Neural progenitor cell (in vitro differentiated cells): ENCODE measurements around the gene CAP2. TPM values are rescaled to one million over a fixed set of nuclear protein-coding genes. Genes with fewer than 3 reads are reported as not detected.

Experiments
- DNase-seq: peaks from one replicate; pipeline ENCODE4 v3.0.0-alpha.2; 2016; ENCODE audit warnings: low spot score
- H2AFZ ChIP-seq: fragments of 200-600 bp; sonication (generic); replicated peaks from 2 replicates; pipeline ENCODE4 v1.6.1; 2016; ENCODE audit warnings: antibody characterized with exemption
- H3F3A ChIP-seq: fragments of 200-600 bp; sonication (generic); 2 replicates; pipeline ENCODE4 v1.6.1; 2016; ENCODE audit warnings: antibody characterized with exemption, low read depth
- H3K27ac ChIP-seq: fragments of 200-600 bp; sonication (generic); 2 replicates; pipeline ENCODE4 v1.5.1; 2016; ENCODE audit warnings: mild to moderate bottlenecking
- H3K27me3 ChIP-seq: fragments of 200-600 bp; sonication (generic); 2 replicates; pipeline ENCODE4 v1.6.1; 2016; ENCODE audit warnings: mild to moderate bottlenecking, moderate library complexity
- H3K36me3 ChIP-seq: fragments of 200-600 bp; sonication (generic); 2 replicates; pipeline ENCODE4 v1.5.1; 2016
- H3K4me1 ChIP-seq: fragments of 200-600 bp; sonication (generic); 2 replicates; pipeline ENCODE4 v1.6.1; 2016; ENCODE audit warnings: mixed run types
- H3K4me2 ChIP-seq: fragments of 200-600 bp; sonication (generic); 2 replicates; pipeline ENCODE4 v1.6.1; 2016
- H3K4me3 ChIP-seq: fragments of 200-600 bp; sonication (generic); 2 replicates; pipeline ENCODE4 v1.5.1; 2016
- H3K79me2 ChIP-seq: fragments of 200-600 bp; sonication (generic); 2 replicates; pipeline ENCODE4 v1.6.1; 2016; ENCODE audit warnings: low read depth
- H3K9ac ChIP-seq: fragments of 200-600 bp; sonication (generic); 2 replicates; pipeline ENCODE4 v1.6.1; 2016
- H3K9me3 ChIP-seq: fragments of 200-600 bp; sonication (generic); 2 replicates; pipeline ENCODE4 v1.5.1; 2016; ENCODE audit warnings: low read depth
- H4K20me1 ChIP-seq: fragments of 200-600 bp; sonication (generic); 2 replicates; pipeline ENCODE4 v1.6.1; 2016; ENCODE audit warnings: low read depth
- H3K27ac Mint-ChIP-seq: 3 replicates; pipeline ENCODE4 v1.8.0; 2021; ENCODE audit warnings: mixed read lengths
- H3K27me3 Mint-ChIP-seq: 2 replicates; pipeline ENCODE4 v1.8.0; 2022; ENCODE audit warnings: low read depth, mild to moderate bottlenecking, inconsistent platforms, moderate library complexity, mixed read lengths; ENCODE audit not compliant: insufficient read depth
- H3K36me3 Mint-ChIP-seq: 3 replicates; pipeline ENCODE4 v1.8.0; 2021; ENCODE audit warnings: mixed read lengths
- H3K4me1 Mint-ChIP-seq: 3 replicates; pipeline ENCODE4 v1.8.0; 2021; ENCODE audit warnings: mixed read lengths
- H3K4me3 Mint-ChIP-seq: 3 replicates; pipeline ENCODE4 v1.8.0; 2021; ENCODE audit warnings: mild to moderate bottlenecking, moderate library complexity, mixed read lengths
- H3K9me3 Mint-ChIP-seq: 3 replicates; pipeline ENCODE4 v1.8.0; 2020; ENCODE audit warnings: mixed read lengths
- EZH2 ChIP-seq: fragments of 200-600 bp; sonication (generic); IDR thresholded peaks from 2 replicates; pipeline ENCODE4 v1.6.1; 2017; ENCODE audit warnings: antibody characterized with exemption, mild to moderate bottlenecking, moderate library complexity
- EZH2phosphoT487 ChIP-seq: fragments of 200-600 bp; sonication (generic); IDR thresholded peaks from 2 replicates; pipeline ENCODE4 v1.6.1; 2017; ENCODE audit warnings: antibody characterized with exemption
- total RNA-seq: library from RNA; depleted of rRNA; stranded (reverse); fragments of >200 nt; gene quantifications from 2 replicates; pipeline ENCODE4 v1.2.3, GENCODE V29; 2015; ENCODE audit warnings: low replicate concordance
- TF ChIP-seq, protein P1 (sequence below): fragments of 200-600 bp; sonication (generic); IDR thresholded peaks from 2 replicates; pipeline ENCODE4 v1.5.1; 2017; ENCODE audit warnings: antibody characterized with exemption, mild to moderate bottlenecking

The CAP2 gene
- total RNA-seq, 1 donor from 2014 or later: 27.4 TPM

DNA sequence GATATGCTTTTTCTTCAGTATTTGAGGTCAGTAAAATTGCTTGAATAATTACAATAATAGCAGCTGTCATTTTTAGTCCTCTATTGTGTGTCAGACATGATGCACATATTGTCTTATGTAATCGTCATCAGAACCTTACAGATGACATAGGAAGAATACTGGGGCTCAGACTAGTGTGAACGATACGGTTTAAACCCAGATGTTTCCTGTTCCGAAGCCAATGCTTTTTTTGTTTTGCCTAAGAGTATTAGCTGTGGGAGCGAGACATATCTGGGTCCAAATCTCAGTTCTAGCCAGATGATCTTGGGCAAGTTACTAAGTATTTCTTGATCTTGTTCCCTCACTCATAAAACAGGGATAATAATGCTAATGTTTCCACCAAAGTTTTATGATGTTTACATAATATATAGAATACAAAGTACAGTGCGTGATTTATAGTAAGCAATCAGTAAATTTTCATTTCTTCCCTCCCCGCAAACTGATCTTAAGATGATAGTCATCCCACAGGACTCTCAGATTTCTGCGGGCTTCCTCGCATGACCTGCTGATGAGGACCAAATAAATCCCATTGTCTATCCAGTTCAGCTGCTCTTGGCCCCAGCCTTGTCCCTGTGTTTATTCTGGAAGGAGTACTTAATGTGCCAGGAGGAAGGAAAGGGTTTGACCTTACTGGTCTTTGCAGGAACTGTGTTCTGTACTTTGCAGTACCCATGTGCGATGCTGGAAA lies 98.2 kb downstream of the CAP2 start:
- H3K9ac ChIP-seq: no peak overlapping the region
- peaks cover 45% of the 10 kb centered on the region for H3K4me1 Mint-ChIP-seq
- no peak overlapping the region for H3K4me3 Mint-ChIP-seq
- no peak overlapping the region for H3K4me3 ChIP-seq
- H3K27me3 Mint-ChIP-seq: peaks cover 2% of the 10 kb centered on the region
- no peak overlapping the region for H2AFZ ChIP-seq
- no peaks in the 10 kb centered on the region for H3K36me3 ChIP-seq
- H3K79me2 ChIP-seq: no peaks in the 10 kb centered on the region
- peaks cover 6% of the 10 kb centered on the region for H3K4me1 ChIP-seq
- no peaks in the 10 kb centered on the region for H3K9me3 ChIP-seq
- no peaks in the 10 kb centered on the region for H3K9me3 Mint-ChIP-seq
- H3F3A ChIP-seq: no peaks in the 10 kb centered on the region
- no peak overlapping the region for H3K27ac Mint-ChIP-seq
- H3K4me2 ChIP-seq: no peak overlapping the region
- peaks cover 14% of the 10 kb centered on the region for H3K36me3 Mint-ChIP-seq
- no peaks in the 10 kb centered on the region for H4K20me1 ChIP-seq
- H3K27me3 ChIP-seq: no peaks in the 10 kb centered on the region
- no peak overlapping the region for H3K27ac ChIP-seq
- DNase-seq: no peak
- TF ChIP-seq EZH2phosphoT487 (no peak), EZH2 (no peak)
- TF ChIP-seq, protein P1, sequence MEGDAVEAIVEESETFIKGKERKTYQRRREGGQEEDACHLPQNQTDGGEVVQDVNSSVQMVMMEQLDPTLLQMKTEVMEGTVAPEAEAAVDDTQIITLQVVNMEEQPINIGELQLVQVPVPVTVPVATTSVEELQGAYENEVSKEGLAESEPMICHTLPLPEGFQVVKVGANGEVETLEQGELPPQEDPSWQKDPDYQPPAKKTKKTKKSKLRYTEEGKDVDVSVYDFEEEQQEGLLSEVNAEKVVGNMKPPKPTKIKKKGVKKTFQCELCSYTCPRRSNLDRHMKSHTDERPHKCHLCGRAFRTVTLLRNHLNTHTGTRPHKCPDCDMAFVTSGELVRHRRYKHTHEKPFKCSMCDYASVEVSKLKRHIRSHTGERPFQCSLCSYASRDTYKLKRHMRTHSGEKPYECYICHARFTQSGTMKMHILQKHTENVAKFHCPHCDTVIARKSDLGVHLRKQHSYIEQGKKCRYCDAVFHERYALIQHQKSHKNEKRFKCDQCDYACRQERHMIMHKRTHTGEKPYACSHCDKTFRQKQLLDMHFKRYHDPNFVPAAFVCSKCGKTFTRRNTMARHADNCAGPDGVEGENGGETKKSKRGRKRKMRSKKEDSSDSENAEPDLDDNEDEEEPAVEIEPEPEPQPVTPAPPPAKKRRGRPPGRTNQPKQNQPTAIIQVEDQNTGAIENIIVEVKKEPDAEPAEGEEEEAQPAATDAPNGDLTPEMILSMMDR: no peak

GRCh38 chr6:17492350-17492749 lies 99.0 kb downstream of the CAP2 start:
- no peak overlapping the region for H3K4me2 ChIP-seq
- no peaks in the 10 kb centered on the region for H3K9me3 ChIP-seq
- H3K4me3 ChIP-seq: no peak overlapping the region
- Mint-ChIP-seq H3K27ac (no peak overlapping the region), H3K36me3 (peaks cover 11% of the 10 kb centered on the region), H3K4me1 (peaks cover 45% of the 10 kb centered on the region), H3K4me3 (no peak overlapping the region), H3K9me3 (no peaks in the 10 kb centered on the region), H3K27me3 (peaks cover 2% of the 10 kb centered on the region)
- peaks cover 6% of the 10 kb centered on the region for H3K4me1 ChIP-seq
- DNase-seq: no peak
- H3K27ac ChIP-seq: no peak overlapping the region
- no peak for TF ChIP-seq EZH2phosphoT487
- TF ChIP-seq EZH2: no peak
- TF ChIP-seq, protein P1: no peak
- no peaks in the 10 kb centered on the region for H3K36me3 ChIP-seq
- no peaks in the 10 kb centered on the region for H4K20me1 ChIP-seq
- no peaks in the 10 kb centered on the region for H3K27me3 ChIP-seq
- H3K9ac ChIP-seq: no peak overlapping the region
- H3F3A ChIP-seq: no peaks in the 10 kb centered on the region
- no peak overlapping the region for H2AFZ ChIP-seq
- no peaks in the 10 kb centered on the region for H3K79me2 ChIP-seq

GRCh38 chr6:17493286-17493685 lies 99.9 kb downstream of the CAP2 start:
- Mint-ChIP-seq H3K4me1 (peaks cover 45% of the 10 kb centered on the region), H3K27me3 (peaks cover under 1% of the 10 kb centered on the region), H3K4me3 (no peak overlapping the region), H3K36me3 (peaks cover 11% of the 10 kb centered on the region), H3K27ac (no peak overlapping the region), H3K9me3 (no peaks in the 10 kb centered on the region)
- TF ChIP-seq EZH2 (no peak), EZH2phosphoT487 (no peak)
- TF ChIP-seq, protein P1: no peak
- Histone ChIP-seq H3K4me3 (no peak overlapping the region), H3K9me3 (no peaks in the 10 kb centered on the region), H3K27me3 (no peaks in the 10 kb centered on the region), H3K9ac (no peak overlapping the region), H2AFZ (no peak overlapping the region), H3K36me3 (no peaks in the 10 kb centered on the region), H3K79me2 (no peaks in the 10 kb centered on the region), H3F3A (no peaks in the 10 kb centered on the region), H3K4me2 (no peak overlapping the region), H3K27ac (no peak overlapping the region), H4K20me1 (no peaks in the 10 kb centered on the region), H3K4me1 (peaks cover 6% of the 10 kb centered on the region)
- DNase-seq: no peak
